AML-193 (cell line): Measurements from ENCODE around the gene ZNF552.

Source experiments
- DNase-seq, 2 experiments: peaks; one replicate each; lab custom pipeline; 2025; lab: John Stamatoyannopoulos, UW

ZNF552 gene

DNA sequence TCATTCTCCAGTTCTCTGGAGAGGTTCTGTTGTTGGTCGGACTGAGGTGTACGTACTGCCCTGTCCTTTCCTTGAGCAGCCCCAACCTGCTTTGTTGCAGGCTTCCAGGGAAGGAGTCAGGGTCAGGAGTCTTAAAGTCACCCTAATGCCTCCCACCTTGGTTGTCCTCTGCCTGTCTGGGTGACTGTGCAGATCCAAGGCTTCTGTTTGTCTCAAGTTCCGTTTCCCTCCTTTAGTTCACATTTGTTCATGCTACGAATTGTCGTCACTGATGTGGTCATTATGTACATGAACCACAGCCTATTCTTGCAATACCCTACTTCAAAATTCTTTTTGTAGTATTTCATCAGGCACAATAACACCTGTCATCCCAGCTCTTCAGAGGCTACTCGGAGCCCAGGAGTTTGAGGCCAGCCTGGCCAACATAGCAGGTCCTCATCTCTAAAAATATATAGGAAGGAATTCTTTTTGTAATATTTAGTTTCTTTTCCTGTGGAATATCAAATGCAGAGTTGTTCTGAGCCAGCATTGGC lies 37.9 kb downstream of the ZNF552 start:
- no peak for DNase-seq

DNA sequence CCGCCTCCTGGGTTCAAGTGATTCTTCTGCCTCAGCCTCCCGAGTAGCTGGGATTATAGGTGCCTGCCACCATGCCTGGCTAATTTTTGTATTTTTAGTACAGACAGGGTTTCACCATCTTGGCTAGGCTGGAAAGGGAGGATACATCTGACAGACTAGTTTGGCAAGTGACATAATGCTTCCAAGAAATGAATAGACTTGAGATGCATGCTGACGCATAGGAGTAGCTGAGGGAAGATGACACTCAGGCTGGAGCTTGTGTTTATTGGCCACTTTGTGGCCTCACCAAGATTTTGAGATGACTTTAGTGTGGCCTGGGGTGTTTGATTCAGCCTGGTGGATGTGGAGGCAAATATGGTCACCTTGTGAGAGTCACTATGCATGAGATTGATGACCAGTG lies 41.2 kb downstream of the ZNF552 start:
- no peak for DNase-seq

DNA sequence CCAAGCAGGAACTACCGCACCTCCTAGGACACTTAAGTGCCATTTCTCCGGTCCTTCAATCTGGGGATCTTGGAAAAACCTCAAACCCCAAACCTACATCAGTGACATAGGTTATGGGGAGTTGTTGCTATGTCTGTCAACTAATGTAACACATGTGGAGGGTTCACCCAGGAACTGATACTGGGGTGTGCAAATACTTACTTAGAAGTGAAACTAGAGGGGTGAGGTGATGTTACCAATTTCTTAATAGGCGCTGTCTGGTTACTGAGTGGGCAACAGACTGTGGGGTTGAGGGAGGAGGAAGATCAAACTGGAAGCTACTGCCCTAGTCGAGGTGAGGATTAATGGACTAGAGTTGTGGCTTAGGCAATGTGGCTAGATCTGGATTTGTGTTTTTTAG lies 43.3 kb downstream of the ZNF552 start:
- no peak for DNase-seq

DNA sequence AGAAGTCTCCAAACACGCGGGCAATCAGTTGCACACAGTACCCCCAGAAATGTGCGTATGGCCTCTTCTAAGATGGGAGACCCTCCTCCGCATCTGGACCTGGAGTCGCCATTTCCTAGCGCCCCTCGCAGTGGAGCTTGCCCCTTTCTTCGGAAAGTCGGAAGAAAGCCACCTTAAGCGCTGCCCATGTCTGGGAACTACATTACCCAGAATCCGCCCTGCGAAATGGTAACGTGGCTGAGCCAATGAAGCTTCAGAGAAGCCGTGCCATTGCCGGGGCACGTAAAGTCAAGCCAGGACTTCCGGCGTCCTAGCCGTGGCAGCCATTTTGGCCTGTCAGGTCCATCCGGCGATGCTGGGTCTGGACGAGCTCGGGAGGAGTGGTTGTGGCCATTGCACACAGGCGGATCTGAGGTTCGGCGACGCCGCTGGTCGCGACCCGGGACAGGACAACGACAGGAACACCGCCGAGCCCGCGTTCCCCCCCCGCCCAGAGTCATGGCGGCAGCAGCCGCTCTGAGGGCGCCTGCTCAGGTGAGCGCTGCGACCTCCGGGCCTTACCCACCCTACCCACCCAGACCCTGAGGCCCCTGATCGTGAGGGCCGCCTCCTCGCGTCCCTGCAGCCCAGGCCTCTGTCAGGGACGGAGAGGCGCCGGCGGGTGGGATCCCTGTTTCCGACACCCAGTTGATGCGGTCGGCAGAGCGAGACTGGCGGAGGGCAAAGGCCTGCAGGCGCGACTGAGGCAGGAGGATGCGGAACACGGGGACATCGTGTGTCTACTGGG lies 45.2 kb downstream of the ZNF552 start, which contains the start of gene ZNF586:
Gene ZNF586, plus strand, starts transcription at position 332 of the 787 bp plus-strand sequence. Its CDS starts 167 bp downstream, at position 499.
- peak; percentile 82 to 84 for DNase-seq

DNA sequence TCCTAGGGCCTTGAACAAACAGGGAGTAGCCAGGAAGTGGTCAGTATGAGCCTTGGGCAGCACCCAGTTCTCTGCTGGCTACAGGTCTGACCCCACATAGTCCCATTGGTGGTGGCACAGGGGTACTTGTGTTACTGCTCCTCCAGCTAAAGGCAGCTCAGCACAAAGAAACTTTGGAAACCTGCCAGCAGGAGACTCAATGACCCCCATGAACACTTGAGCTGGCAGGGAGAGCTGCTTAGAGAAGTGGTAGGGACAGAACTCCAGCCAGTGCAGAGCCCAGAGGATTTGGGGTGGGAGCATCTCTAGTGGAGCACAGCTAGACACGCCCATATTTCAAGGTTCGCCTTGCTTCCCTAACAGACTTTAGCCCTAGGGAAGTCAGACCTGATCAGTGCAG lies 55.6 kb downstream of the ZNF552 start:
- DNase-seq: no peak

DNA sequence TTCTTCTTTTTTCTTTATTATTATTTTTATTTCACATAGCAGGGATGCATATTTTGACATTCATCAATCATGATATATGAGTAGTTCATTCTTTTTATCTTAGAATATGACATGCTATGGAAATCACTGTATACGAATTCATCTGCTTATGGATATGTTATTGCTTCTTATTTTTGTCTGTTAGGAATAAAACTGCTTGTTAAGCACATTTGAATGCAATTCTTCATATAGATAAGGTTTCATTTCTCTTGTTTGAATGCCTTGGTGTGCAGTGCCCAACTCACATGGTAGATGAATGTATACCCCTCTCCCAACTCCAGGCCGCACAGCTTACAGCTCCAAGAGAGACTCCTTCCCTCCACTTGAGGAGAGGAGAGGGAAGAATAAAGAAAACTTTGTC lies 56.8 kb downstream of the ZNF552 start:
- DNase-seq: no peak
